NOMO-1 treated with dmso at 0.1 percent for 144 hours (cell line): ENCODE data around the gene GIPC2.
"Not testable (repeated sequence)": the region's sequence is repeated elsewhere in the genome, so short reads cannot be mapped to it uniquely, and the experiment has no call there.

ENCODE experiments used
- DNase-seq: peaks from one replicate; lab custom pipeline; 2025; ENCODE audit not compliant: unreplicated experiment; lab: John Stamatoyannopoulos, UW

GIPC2 gene, protein sequence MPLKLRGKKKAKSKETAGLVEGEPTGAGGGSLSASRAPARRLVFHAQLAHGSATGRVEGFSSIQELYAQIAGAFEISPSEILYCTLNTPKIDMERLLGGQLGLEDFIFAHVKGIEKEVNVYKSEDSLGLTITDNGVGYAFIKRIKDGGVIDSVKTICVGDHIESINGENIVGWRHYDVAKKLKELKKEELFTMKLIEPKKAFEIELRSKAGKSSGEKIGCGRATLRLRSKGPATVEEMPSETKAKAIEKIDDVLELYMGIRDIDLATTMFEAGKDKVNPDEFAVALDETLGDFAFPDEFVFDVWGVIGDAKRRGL

DNA sequence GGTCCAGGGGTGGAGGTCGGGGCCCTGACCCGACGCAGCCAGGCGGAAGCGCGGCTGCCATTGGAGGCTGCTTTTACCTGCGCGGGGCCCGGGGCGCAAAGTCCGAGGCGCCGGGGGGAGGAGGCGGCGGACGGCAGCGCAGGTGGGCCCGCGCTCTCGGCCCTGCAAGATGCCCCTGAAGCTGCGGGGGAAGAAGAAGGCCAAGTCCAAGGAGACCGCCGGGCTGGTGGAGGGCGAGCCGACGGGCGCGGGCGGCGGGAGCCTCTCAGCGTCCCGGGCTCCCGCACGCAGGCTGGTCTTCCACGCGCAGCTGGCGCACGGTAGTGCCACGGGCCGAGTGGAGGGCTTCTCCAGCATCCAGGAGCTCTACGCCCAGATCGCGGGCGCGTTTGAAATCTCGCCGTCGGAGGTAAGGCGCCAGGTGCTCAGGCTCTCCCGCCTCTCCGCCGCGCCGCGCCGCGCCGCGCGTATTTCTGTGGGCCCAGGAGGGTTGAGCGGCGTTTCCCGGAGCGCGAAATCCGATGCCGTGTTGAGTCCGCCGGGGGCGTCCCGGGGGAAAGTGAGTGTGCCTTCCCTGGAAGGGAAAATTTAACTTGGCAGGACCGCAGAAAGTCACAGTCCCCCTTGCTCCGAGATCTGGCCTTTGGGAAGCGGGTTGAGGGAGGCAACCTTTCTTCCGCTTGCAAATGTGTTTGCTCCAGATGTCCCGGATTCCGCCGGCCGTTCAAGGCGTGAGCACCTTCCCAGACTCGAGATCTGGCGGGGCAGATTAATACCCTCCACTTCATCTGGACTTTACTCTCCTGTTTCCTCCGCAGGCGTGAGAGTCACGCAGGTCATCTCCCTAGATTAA, at the start of gene GIPC2:
Gene GIPC2 (plus strand): TSS at position 41 of the 853 bp plus-strand sequence. CDS start 129 bp downstream, at position 170.
- DNase-seq, result no peak

DNA sequence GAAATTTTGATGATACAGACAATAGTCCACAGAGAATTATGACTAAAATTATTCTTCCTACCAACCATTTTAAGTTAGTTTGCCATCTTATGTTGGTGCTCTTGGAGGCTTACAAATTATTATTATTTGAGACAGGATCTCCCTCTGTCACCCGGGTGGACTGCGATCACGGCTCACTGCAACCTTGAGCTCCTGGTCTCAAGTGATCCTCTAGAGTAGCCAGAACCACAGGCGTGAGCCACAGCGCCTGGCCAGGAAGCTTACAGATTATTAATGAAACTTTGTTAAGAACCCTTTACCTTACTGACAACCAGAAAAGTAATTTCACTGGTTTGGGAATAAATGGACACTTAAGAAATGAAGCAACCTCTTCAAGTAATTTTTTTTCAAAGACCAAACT, 49.0 kb upstream of the GIPC2 start:
- DNase-seq, result no peak

DNA sequence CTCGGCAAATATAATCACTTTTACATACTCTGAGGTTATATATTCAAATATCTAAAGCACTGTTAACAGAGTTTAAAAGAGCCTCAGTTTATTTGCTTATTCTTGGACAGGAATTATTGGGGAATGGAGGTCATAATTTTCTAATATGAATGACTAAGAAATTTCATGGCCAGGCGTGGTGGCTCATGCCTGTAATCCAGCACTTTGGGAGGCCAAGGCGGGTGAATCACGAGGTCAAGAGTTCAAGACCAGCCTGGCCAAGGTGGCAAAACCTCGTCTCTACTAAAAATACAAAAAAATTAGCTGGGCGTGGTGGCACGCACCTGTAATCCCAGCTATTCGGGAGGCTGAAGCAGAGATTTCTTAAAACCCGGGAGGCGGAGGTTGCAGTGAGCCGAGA, 45.2 kb upstream of the GIPC2 start:
- DNase-seq, result not testable (repeated sequence)

DNA sequence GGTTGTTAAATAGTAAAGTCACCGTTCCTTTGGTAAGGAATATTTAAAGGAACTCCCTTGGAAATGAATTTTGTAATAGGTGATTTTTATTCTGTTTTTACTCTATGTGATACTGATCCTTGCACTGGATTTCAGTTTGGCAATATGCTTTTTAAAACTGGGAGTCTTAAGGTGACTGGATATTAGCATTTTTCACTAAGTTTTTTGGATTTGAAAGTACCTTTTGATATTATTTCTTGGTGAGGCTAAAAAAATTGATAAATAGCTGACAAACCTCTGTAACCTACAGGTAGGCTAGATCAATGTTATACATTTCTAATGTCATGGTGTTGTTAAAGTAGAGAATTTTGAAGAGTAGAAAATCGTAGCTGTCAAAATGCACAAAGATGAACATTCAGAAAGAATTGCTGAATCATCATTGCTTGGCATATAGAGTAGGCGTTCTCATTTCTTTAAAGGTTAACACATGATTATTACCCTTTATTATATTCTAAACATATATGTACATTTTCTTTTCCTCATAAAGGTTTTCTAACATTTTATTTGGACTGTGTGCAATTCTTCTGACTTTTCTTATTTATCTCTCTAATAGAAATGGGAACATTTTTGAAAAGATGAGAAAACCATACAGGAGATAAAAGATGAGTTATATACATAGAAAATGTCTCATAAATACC, 42.6 kb upstream of the GIPC2 start:
- DNase-seq, result no peak

DNA sequence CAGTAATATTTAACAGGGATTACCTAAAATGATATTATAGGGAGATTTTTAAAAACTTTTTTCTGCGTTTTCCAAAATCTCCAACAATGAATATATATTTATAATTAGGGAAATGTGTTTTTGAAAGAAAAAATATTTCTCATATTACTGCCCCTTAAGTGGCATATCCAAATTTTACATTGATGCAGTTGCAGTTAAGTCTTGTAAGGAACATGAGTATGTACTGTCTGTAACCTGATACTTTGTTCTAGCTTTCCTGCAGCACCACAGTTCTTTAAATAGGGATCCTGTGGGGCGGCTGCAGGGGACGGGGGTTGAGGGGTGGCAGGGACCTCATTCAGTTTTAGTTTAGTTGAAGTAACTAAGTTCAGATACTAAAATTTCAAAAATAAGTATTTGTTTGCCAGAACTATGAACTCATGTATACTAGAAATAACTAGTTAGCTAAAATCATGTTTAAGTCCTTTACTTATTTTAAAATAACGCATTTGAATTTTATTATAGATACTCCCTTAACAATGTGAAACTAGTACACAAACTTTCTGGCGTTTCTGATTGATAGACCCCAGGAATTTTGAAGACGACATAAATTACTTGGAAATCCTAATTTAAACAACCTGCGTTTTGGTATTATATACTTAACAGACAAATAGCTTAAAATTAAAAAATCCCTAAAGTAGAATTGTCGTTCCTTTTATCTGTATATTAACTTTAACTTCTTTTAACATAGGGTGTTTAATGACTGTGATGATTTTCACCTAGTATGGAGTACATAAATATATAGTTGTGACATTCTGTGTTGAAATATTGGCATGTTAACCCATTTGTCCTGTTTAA, 41.7 kb upstream of the GIPC2 start:
- peak; percentile 48 for DNase-seq

DNA sequence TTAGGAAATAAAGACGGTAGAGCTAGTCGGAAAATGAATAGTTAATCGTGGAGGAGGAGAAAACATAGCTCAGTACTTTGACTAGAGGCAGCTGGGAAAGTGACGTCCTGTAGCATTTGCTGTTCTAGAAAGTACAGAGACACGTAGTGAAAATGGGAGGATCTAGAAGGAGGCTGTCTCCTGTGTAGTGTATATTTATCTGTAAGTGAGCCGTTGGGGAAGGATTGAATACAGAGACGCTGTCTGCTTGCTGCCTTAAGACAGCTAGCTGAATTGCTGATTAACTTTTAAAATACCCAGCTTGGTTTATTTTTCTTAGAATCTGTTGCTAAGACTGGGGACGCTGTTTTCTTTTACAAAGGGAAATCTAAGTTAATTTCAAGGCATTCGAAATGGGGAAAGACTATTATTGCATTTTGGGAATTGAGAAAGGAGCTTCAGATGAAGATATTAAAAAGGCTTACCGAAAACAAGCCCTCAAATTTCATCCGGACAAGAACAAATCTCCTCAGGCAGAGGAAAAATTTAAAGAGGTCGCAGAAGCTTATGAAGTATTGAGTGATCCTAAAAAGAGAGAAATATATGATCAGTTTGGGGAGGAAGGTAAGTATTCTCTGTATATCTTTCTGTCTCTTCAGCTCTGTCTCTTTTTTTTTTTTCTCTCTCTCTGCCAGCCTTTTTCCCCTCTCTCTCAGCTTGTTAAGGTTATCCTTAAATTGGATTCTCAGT, 40.9 kb upstream of the GIPC2 start, which contains the start of gene DNAJB4:
Gene DNAJB4 (plus strand): TSS at position 221 of the 729 bp plus-strand sequence. CDS start 172 bp downstream, at position 393.
- DNase-seq, result peak; percentile 75

DNA sequence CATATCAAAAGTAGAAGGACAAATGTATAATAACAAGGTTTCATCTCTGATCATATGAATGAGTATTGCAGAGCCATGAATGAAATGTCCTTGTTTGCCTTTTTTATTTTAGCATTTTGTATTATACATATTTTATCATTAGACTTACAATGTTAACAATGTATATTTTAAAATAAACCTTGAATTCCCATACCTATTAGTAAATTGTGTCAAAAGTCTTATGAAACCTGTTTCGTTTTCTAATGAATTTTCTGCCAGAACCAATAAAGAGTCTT, 40.4 kb upstream of the GIPC2 start:
- no peak for DNase-seq

DNA sequence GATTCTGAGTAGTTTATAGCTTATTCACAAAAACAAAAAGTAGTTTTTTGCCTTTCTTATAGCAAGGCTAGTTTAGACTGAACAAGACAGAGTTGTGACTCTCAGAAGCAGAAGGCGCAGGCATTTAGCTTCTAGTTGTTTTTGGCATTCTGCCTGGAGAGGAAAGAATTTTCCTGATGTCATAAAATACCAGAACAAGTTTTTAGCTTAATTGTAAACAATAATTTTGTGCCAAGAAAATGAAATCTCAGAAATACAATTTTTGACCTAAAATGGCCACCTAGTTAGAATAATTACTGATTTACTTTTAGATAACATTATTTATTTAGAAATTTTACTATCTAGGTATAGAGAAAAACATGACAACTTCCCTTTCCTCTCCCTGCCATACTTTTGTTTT, 40.0 kb upstream of the GIPC2 start:
- no peak for DNase-seq

DNA sequence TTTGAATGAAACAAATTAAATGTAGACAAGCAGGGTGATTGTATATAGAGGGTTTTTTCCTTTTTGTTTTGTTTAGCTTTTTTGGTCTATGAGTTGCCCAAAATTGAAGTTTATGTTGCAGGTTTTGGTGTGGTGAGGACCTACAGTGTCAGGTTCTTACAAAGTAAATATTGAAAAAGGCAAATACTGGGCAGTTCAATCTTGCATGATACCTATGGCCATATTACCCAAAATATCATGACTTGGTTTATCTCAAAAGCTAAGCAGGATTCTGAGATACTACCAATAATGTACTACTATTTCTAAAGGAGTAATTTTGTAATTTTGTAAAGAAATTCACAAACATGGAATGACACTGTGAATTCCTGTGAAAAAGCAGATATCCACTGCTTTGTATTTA, 39.2 kb upstream of the GIPC2 start:
- DNase-seq, result no peak

DNA sequence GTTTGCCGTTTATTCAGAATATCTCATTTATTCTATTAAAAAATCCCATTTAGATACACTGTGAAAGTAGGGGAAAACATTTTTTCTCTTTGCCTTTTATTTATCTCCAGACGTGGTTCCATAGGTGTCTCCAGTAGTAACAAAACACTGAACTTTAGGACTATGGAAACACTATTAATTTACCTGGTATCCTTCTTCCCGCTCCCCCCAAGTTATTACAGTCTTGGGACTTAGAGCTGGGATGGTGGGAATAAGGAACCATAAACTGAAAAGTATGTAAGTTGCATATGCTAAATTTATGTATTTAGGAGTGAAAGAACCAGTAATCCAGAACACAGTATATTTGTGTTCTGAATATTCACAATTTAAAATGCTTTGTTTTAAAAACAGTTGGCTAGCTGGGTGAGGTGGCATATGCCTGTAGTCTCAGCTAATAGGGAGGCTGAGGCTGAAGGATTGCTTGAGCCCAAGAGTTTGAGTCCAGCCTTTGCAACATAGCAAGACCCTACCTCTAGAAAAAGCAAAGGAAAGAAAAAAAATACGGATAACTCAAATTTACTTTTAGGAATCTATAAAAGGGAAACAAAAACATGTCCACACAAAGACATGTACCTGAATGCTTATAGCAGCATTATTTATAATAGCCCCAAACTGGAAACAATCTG, 38.0 kb upstream of the GIPC2 start:
- no peak for DNase-seq

DNA sequence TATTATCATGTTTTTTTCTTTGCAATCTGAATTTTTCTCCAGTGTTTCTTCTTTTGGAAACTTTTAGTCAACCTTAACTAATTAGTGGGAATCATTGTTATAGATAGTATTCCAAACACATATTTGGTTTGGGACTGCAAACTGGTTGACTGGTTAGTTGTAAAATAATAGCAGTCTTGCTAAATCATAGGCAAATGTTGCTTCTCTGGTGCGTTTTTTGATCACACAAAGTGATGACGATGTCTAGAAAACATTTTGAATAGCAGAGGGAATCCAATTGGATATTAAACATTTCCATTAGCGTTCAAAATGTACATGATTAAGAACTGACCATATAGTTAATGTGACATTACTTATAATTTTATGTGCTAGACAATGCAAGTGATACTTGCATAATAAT, 36.5 kb upstream of the GIPC2 start:
- no peak for DNase-seq

DNA sequence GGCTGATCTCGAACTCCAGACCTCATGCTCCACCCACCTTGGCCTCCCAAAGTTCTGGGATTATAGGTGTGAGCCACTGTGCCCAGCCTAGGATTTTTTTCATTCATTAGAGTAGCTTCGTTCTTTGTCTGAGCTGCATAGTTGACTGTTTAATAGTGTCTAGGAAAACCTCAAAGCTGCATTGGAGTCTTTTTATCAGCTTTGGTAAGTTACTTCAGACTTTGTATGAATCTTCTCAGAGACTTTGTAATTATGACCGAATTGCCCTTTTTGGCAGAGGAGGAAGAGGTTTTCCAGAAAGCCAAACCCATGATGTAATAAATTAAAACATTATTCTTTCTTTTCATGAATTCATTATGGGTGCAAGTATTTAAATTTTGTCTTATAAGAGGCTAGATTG, 35.9 kb upstream of the GIPC2 start:
- DNase-seq, result no peak

DNA sequence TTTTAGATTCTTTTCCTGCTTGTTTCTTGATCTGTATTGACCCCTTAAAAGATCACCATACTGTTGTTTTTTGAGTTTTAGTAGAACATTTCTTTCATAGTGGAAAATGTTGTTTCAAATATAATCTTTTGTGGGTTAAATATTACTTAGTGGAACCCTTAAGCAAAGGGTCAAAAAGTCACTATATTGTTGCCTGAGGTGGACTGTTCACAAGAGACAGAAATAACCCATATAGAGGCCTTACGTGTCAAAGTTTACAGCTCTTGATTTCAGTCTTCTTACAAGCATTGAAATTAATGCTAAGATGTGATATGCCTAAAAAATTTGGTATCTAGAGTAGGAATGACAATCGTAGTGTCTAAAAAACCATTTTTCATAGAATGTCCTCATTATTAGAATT, 34.7 kb upstream of the GIPC2 start:
- DNase-seq, result no peak

DNA sequence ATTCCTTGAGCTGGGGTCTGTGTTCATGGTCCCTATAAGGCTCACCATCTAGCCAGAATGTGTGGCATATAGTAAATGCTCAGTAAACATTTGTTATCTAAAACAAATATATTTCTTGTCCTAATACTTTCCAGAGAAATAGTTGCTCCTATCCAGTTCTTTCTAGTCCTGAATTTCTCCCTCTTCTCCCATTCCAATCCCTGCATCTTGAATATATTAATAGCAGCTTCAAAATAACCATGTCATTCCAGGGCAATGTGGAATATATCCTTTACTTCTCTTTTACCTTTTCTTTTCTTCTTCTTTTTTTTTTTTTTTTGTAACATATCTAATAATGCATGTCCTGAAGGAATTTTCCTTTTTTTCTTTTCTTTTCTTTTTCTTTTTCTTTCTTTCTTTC, 30.6 kb upstream of the GIPC2 start:
- DNase-seq, result no peak

DNA sequence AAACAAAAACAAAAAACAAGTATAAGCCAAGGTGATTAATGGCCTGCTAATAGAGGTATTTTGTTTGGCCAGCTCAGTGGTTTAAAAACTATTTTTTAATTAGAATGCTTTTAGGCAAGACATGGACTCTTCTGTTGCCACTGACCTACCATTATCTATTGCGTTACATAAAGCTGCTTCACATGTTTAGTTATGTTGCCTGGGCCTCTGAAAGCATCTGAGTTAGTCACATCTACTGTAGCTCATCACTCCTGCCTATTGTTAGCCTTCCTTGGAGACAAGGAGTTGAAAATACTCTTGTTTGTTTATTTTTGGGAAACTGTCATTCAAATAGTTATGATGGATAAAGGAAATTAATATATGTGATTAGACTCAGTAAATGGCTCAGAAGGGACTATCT, 26.7 kb upstream of the GIPC2 start:
- DNase-seq, result no peak

DNA sequence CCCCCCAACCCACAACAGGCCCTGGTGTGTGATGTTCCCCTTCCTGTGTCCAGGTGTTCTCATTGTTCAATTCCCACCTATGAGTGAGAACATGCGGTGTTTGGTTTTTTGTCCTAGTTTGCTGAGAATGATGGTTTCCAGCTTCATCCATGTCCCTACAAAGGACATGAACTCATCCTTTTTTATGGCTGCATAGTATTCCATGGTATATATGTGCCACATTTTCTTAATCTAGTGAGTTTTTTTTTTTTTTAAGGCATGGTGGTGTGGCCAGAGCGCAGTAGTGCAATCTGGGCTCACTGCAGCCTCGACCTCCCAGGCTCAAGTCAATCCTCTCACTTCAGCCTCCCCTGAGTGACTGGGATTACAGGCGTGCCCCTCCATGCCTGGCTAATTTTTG, 24.6 kb upstream of the GIPC2 start:
- DNase-seq, result not testable (repeated sequence)

DNA sequence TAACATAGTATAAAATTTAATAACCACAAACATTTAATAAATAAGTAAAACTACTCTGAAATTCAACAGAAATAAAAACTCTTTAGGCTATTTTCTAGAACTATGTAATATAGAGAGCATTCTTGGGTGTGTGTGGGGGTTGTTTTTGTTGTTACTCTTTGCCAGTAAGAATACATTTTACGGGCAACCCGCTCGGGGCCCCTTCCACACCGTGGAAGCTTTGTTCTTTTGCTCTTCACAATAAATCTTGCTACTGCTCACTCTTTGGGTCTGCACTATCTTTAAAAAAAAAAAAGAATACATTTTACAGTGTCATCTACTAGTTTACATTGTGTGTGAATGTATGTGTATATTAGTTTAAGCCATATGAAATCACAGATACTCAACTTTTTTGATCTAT, 16.0 kb upstream of the GIPC2 start:
- no peak for DNase-seq

DNA sequence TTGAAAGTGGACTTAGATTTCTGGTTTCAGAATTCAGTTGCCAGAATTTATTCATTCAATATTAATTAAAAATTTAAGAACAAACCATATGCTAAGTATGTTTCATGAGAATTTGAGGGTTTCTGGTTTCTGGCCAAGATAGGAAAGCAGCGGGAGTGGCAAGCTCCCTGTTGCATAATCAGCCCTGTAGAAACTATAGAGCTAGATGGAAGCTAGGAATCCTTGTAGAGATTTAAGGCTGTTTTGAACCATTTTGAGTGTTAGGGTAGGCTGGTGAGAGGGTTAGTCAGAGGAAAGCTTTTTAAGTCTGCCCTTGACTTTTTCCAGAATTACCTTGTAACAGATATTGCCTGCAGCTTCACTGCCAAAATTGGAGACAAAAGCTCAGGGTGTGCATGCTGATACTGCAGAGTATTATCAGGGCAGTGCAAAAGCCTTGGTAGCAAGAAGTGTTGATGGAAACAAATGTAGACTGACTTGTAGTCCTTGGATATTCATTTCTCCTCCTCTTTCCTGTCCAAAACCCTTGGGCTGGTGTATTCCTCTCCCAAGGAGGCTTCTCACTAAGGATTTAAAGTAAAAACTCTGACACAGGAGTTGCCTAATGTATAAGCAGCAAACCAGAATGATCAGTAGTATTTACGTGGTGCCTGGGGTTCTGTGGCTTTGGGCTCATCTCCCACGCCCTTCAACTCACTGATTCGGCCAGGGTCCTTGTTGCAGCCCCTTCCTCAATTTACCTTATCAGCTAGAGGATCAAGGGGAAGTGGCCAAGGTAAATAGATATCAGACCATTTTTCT, 12.6 kb upstream of the GIPC2 start:
- no peak for DNase-seq

DNA sequence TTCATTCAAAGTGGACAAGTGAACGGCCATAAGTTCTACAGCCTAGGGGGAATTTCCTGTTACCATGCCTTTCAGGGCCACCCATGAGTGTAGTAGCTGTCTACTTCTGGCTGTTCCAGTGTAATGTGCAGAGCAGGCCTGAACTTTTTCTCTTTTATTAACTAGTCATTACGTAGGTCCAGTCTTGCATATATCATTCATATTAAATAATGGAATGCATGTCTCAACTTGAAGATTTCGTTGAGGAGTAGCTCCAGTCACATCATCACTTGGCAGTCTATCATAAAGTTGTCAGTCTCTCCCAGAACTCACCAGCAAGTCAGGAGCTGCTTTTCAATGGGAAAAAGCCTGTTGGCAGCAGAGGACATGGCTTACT, 12.0 kb upstream of the GIPC2 start:
- no peak for DNase-seq
